Measurements from ENCODE around the gene CLASRP.

- TF ChIP-seq EZH2 (IDR thresholded peaks at IDR 0.05; ENCODE audit: insufficient read depth, poor library complexity, severe bottlenecking) (no peak), EZH2phosphoT487 (IDR thresholded peaks at IDR 0.05; ENCODE audit: insufficient read depth, low read depth) (no peak)
These were observed 15.8 kb upstream of the CLASRP start for GRCh38 chr19:45023048-45023447.
